CD4-positive, CD25-positive, alpha-beta regulatory T cell (primary cell): ENCODE measurements around the gene ADCY9. TPM values are rescaled to one million over a fixed set of nuclear protein-coding genes. Genes with fewer than 3 reads are reported as not detected.

Experiments
- ATAC-seq, 2 donors: fragments of 150-1000 bp; cut with Tn5 transposase; one replicate each; pipeline ENCODE4 v1.10.0; 2021; ENCODE audit warnings: low read depth in 2 of 2, moderate number of reproducible peaks in 2 of 2, moderate library complexity in 1 of 2
- DNase-seq, 3 donors: peaks; one replicate each; pipeline versions ENCODE4 v3.0.0 to v3.0.0-alpha.2; 2012 to 2022; ENCODE audit warnings: mixed read lengths in 1 of 3
- H3K27ac ChIP-seq: one replicate; pipeline ENCODE4 v1.7.0; 2013; ENCODE audit warnings: mild to moderate bottlenecking, low read length; ENCODE audit not compliant: insufficient read depth, poor library complexity, severe bottlenecking
- H3K27me3 ChIP-seq: one replicate; pipeline ENCODE4 v1.7.0; 2013; ENCODE audit warnings: low read length; ENCODE audit not compliant: control insufficient read depth, insufficient read depth
- H3K36me3 ChIP-seq: one replicate; pipeline ENCODE4 v1.7.0; 2013; ENCODE audit warnings: mild to moderate bottlenecking, low read length, moderate library complexity; ENCODE audit not compliant: control insufficient read depth, insufficient read depth
- H3K4me1 ChIP-seq: 2 replicates; pipeline ENCODE4 v1.7.0; 2013; ENCODE audit warnings: mild to moderate bottlenecking, low read length; ENCODE audit not compliant: insufficient read depth, control insufficient read depth, poor library complexity, severe bottlenecking
- H3K4me3 ChIP-seq: one replicate; pipeline ENCODE4 v1.7.0; 2013; ENCODE audit warnings: low read depth, mild to moderate bottlenecking, low read length, moderate library complexity
- H3K9me3 ChIP-seq, 2 experiments: 1 replicate in 1 of 2; 2 replicates in 1 of 2; pipeline ENCODE4 v1.7.0; 2013; ENCODE audit warnings: low read length in 2 of 2, mild to moderate bottlenecking in 1 of 2, moderate library complexity in 1 of 2; ENCODE audit not compliant: control insufficient read depth in 2 of 2
- H3K27ac Mint-ChIP-seq, 3 donors: one replicate each; pipeline ENCODE4 v1.8.0; 2020 to 2022; ENCODE audit warnings: mild to moderate bottlenecking in 3 of 3, mixed read lengths in 3 of 3, moderate library complexity in 2 of 3
- H3K27me3 Mint-ChIP-seq: one replicate; pipeline ENCODE4 v1.8.0; 2022; ENCODE audit warnings: mild to moderate bottlenecking, mixed read lengths
- H3K36me3 Mint-ChIP-seq: one replicate; pipeline ENCODE4 v1.8.0; 2020; ENCODE audit warnings: mixed read lengths
- H3K4me1 Mint-ChIP-seq, 4 donors: one replicate each; pipeline ENCODE4 v1.8.0; 2020 to 2022; ENCODE audit warnings: mixed read lengths in 4 of 4, mild to moderate bottlenecking in 1 of 4
- H3K4me3 Mint-ChIP-seq, 4 donors: one replicate each; pipeline ENCODE4 v1.8.0; 2020 to 2022; ENCODE audit warnings: mild to moderate bottlenecking in 4 of 4, mixed read lengths in 4 of 4, moderate library complexity in 3 of 4
- H3K9me3 Mint-ChIP-seq, 7 donors: one replicate each; pipeline ENCODE4 v1.8.0; 2020 to 2022; ENCODE audit warnings: mixed read lengths in 7 of 7, mild to moderate bottlenecking in 3 of 7, moderate library complexity in 2 of 7
- polyA plus RNA-seq, 4 donors: library from polyadenylated mRNA; unstranded; fragments of 300-500 nt; fragmentation: Illumina TruSeq; gene quantifications; one replicate each; pipeline ENCODE4 v1.2.3, GENCODE V29; 2021
- total RNA-seq: library from RNA; stranded (reverse); gene quantifications from one replicate; pipeline ENCODE4 v1.2.3, GENCODE V29; 2022

ADCY9 gene
- total and polyA plus RNA-seq, 5 donors from 2014 or later, result 0.06 to 7.8 (median 0.23) TPM

DNA sequence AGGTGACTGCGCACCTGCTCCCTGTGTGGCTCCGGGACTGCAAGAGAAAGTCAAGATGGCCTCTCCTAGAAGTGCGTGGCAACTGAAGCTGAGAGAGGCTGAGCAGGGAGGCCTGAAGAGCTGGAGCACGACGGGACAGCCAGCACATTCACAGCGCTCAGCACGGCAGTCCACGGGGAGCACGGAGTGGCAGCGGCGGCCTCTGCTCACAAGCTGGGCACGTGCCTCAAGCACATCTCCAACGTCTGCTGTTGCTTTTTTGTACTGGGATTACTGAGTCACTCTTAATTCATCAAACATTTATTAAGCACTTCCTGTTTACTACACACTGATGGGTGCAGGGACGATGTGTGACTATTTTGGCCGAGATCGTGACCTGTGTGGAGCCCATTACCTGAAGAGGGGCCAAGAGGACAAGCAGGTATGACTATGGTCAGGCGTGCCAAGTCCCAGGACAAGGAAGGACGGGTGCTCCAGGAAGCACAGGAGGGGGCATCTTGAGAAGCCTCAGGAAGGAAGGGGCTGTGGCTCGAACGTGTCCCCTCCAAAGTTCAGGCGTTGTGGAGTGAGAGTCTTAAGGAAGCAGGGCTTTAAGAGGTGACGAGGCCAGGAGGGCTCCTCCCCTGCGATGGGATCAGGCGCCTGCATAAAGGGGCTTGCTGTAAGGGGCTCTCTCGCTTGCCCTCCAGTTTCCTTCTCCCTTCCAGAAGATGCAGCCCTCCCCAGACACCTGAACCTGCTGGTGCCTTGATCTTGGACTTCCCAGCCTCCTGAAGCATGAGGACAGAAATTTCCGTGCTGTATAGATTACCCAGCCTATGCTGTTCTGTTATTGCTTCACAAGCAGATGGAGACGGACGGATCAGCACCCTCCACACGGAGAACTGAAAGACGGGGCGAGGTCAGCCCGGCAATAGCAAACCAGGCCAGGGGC lies 105.8 kb downstream of the ADCY9 start:
- DNase-seq (no peak), ATAC-seq (no peak)
- H3K9me3 ChIP-seq, result no peaks in the 10 kb centered on the region
- H3K36me3 ChIP-seq, result no peaks in the 10 kb centered on the region
- Mint-ChIP-seq H3K9me3 (no peaks in the 10 kb centered on the region), H3K27me3 (no peaks in the 10 kb centered on the region), H3K36me3 (no peaks in the 10 kb centered on the region), H3K27ac (no peak overlapping the region), H3K4me1 (peaks cover 0 to 2% (median 0%) of the 10 kb centered on the region in 4 donors), H3K4me3 (no peak overlapping the region)
- no peak overlapping the region for H3K27ac ChIP-seq
- no peak overlapping the region for H3K4me3 ChIP-seq
- H3K27me3 ChIP-seq, result no peaks in the 10 kb centered on the region
- no peaks in the 10 kb centered on the region for H3K4me1 ChIP-seq

DNA sequence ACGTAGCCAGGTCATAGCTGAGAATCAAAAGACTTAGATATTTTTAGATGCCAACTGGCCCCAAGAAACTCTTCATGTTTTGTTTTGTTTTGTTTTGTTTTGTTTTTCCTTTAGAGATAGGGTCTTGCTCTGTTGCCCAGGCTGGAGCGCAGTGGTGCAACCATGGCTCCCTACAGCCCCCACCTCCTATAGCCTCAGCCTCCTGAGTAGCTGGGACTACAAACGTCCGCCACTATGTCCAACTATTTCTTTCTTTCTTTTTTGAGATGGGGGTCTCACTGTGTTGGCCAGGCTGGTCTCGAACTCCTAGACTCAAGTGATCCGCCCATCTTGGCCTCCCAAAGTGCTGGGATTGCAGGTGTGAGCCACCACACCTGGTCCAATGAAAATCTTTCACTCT lies 107.1 kb downstream of the ADCY9 start:
- DNase-seq (no peak), ATAC-seq (no peak)
- Mint-ChIP-seq H3K4me1 (no peaks in the 10 kb centered on the region), H3K4me3 (no peak overlapping the region), H3K9me3 (no peaks in the 10 kb centered on the region), H3K27ac (no peak overlapping the region), H3K27me3 (no peaks in the 10 kb centered on the region), H3K36me3 (no peaks in the 10 kb centered on the region)
- H3K4me1 ChIP-seq, result no peaks in the 10 kb centered on the region
- H3K27ac ChIP-seq, result no peak overlapping the region
- no peaks in the 10 kb centered on the region for H3K27me3 ChIP-seq
- H3K36me3 ChIP-seq, result no peaks in the 10 kb centered on the region
- H3K4me3 ChIP-seq, result no peak overlapping the region
- H3K9me3 ChIP-seq, result no peaks in the 10 kb centered on the region

DNA sequence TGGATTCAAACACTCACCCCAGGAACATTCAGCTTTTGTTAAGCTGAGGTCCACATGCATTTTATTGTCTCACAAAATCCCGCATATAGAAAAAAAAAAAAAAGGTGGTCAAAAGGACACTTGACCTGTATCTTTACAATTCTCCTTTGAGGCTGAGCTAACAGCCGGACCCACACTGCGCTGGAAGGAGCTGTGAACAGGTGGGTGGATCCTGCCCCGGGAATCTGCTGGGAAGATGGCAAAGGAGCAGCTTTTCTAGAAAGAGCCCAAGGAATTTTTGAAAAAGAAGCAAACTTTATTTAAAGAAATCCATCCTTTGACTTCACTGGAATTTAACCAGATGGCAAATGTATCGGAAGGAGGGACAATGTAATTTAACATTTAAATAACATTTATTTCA lies 108.1 kb downstream of the ADCY9 start:
- Mint-ChIP-seq H3K36me3 (no peaks in the 10 kb centered on the region), H3K4me1 (no peaks in the 10 kb centered on the region), H3K27me3 (no peaks in the 10 kb centered on the region), H3K9me3 (no peaks in the 10 kb centered on the region), H3K27ac (no peak overlapping the region), H3K4me3 (no peak overlapping the region)
- DNase-seq (no peak), ATAC-seq (no peak)
- Histone ChIP-seq H3K4me1 (no peaks in the 10 kb centered on the region), H3K9me3 (no peaks in the 10 kb centered on the region), H3K27ac (no peak overlapping the region), H3K36me3 (no peaks in the 10 kb centered on the region), H3K4me3 (no peak overlapping the region), H3K27me3 (no peaks in the 10 kb centered on the region)

DNA sequence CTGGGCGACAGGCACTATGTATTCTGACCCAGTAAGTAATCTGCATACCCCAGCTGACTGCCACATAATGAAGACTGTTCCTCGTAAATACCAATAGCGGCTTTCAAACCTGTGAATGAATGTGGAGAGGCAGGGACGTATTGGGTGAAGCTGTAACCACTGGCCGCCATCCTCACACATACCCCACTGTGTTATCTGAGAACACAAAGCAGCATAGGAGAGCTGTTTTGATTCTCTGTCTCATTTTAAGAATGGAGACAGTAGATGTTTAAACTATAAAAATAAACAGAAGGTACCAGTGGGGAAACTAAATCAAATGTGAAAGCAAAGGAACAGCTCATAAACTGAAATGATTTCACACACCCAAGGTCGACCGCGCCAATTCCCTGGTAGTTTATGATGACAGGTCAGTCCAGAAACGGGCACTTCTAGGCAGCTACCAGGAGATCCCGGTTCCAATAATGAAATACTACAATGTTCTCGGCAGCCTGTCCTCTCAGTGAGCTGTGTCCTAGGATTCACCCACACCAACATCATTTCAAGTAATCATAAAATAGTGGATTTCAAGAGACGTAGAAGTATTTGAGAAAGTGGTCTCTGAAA lies 109.7 kb downstream of the ADCY9 start:
- no peaks in the 10 kb centered on the region for H3K36me3 ChIP-seq

DNA sequence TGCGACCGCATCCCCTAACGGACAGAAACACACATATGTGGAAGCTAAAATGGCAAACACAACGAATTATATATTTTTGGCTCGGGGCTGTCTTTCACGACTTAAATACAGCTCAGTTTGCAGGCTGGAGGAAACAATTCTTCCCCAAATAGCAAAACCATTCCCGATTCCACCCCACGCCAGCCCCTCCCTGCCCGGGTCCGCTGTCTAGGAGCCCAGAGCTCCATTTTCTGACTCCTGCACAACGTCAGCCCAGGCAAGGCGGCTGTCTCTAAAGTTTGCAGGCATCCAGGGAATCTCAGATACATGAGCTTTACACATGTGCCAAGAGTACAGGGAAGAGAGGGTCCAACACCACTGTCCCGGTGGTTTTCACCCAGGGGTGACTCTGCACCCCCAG lies 110.5 kb downstream of the ADCY9 start:
- no peaks in the 10 kb centered on the region for H3K27me3 ChIP-seq
- DNase-seq, result no peak
- Mint-ChIP-seq H3K9me3 (no peaks in the 10 kb centered on the region), H3K36me3 (no peaks in the 10 kb centered on the region), H3K4me1 (peaks cover 0 to 4% (median 0%) of the 10 kb centered on the region in 4 donors), H3K27ac (no peak overlapping the region), H3K4me3 (no peak overlapping the region), H3K27me3 (no peaks in the 10 kb centered on the region)
- no peaks in the 10 kb centered on the region for H3K9me3 ChIP-seq
- H3K4me3 ChIP-seq, result no peak overlapping the region
- no peak overlapping the region for H3K27ac ChIP-seq
- H3K36me3 ChIP-seq, result no peaks in the 10 kb centered on the region
- no peaks in the 10 kb centered on the region for H3K4me1 ChIP-seq
- ATAC-seq, result no peak

More for the DNA sequence above, 109.7 kb downstream of the ADCY9 start:
- H3K27ac ChIP-seq, result no peak overlapping the region
- ATAC-seq (no peak), DNase-seq (no peak)
- no peaks in the 10 kb centered on the region for H3K9me3 ChIP-seq
- H3K27me3 ChIP-seq, result no peaks in the 10 kb centered on the region
- Mint-ChIP-seq H3K27ac (no peak overlapping the region), H3K9me3 (no peaks in the 10 kb centered on the region), H3K27me3 (no peaks in the 10 kb centered on the region), H3K36me3 (no peaks in the 10 kb centered on the region), H3K4me3 (no peak overlapping the region), H3K4me1 (no peaks in the 10 kb centered on the region)
- H3K4me1 ChIP-seq, result no peaks in the 10 kb centered on the region
- no peak overlapping the region for H3K4me3 ChIP-seq

DNA sequence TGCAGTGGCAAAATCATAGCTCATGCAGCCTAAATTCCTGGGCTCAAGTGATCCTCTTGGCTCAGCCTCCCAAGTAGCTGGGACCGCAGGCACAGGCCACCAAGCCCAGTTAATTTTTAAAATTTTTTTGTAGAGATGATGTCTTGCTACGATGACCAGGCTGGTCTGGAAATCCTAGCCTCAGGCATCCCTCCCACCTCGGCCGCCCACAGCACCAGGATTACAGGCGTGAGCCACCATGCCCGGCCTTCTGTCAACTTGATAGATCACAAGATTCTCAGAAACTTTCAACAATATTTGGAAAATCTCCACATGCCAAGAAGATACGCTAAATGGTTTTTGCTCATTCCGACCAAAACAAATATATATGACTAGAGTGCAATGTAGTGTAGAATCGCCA lies 111.0 kb downstream of the ADCY9 start:
- Mint-ChIP-seq H3K36me3 (no peaks in the 10 kb centered on the region), H3K27me3 (no peaks in the 10 kb centered on the region), H3K27ac (no peak overlapping the region), H3K4me3 (no peak overlapping the region), H3K9me3 (no peaks in the 10 kb centered on the region), H3K4me1 (peaks cover under 1 to 4% (median 2%) of the 10 kb centered on the region in 4 donors)
- no peaks in the 10 kb centered on the region for H3K36me3 ChIP-seq
- H3K9me3 ChIP-seq, result no peaks in the 10 kb centered on the region
- no peak overlapping the region for H3K27ac ChIP-seq
- DNase-seq, result no peak
- H3K27me3 ChIP-seq, result no peaks in the 10 kb centered on the region
- H3K4me3 ChIP-seq, result no peak overlapping the region
- ATAC-seq, result no peak
- H3K4me1 ChIP-seq, result no peaks in the 10 kb centered on the region

DNA sequence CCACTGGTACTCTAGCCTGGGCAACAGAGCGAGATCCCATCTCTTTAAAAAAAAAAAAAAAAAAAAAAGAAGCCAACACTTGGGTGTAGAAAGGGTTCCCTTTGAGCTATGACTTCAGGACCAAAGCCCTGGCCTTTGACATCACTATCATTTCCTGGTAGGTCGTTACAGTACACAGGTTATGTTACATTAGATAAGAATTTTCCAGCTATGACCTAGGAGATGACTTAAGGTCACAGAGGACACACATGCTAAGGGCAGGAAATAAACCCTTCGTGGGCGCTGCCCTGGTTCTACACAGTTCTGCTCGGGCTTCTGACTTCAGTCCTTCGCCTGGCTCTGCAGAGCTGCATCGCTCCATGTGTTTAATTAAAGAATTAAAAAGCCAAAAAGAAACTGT lies 112.0 kb downstream of the ADCY9 start:
- Mint-ChIP-seq H3K27ac (no peak overlapping the region), H3K27me3 (no peaks in the 10 kb centered on the region), H3K9me3 (no peaks in the 10 kb centered on the region), H3K4me3 (no peak overlapping the region), H3K36me3 (no peaks in the 10 kb centered on the region), H3K4me1 (peaks cover 2 to 15% (median 8%) of the 10 kb centered on the region in 4 donors)
- Histone ChIP-seq H3K9me3 (no peaks in the 10 kb centered on the region), H3K4me3 (no peak overlapping the region), H3K36me3 (no peaks in the 10 kb centered on the region), H3K4me1 (no peaks in the 10 kb centered on the region), H3K27me3 (no peaks in the 10 kb centered on the region), H3K27ac (no peak overlapping the region)
- DNase-seq (no peak), ATAC-seq (no peak)

DNA sequence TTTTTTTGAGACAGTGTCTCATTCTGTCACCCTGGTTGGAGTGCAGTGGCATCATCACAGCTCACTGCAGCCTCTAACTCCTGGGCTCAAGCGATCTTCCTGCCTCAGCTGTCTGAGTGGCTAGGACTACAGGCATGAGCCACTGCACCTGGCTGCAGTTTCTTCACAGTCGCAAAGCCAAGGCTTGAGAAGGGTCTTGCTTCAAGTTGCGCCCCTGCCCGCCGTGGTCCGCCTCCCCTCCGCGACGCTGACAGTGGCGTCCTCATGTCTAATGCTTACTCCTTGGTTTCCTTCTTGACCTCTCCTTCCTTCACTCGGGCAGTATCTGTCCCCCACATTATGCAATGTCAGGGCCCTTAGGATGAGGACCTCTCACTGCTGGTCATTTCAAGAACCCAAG lies 112.7 kb downstream of the ADCY9 start:
- H3K27ac ChIP-seq, result no peak overlapping the region
- no peaks in the 10 kb centered on the region for H3K9me3 Mint-ChIP-seq
- DNase-seq (no peak), ATAC-seq (no peak)
- H3K4me3 Mint-ChIP-seq, result no peak overlapping the region
- H3K36me3 Mint-ChIP-seq, result no peaks in the 10 kb centered on the region
- peaks cover 2 to 15% (median 8%) of the 10 kb centered on the region in 4 donors for H3K4me1 Mint-ChIP-seq
- H3K9me3 ChIP-seq, result no peaks in the 10 kb centered on the region
- H3K27me3 ChIP-seq, result no peaks in the 10 kb centered on the region
- no peak overlapping the region for H3K27ac Mint-ChIP-seq
- H3K27me3 Mint-ChIP-seq, result no peaks in the 10 kb centered on the region
- no peaks in the 10 kb centered on the region for H3K4me1 ChIP-seq
- no peaks in the 10 kb centered on the region for H3K36me3 ChIP-seq
- no peak overlapping the region for H3K4me3 ChIP-seq
